ENCODE results near the gene CLDN14. TPM values are rescaled to one million over a fixed set of nuclear protein-coding genes. Genes with fewer than 3 reads are reported as not detected.

CLDN14 gene
- total RNA-seq, 1 donor from 2014 or later, result 3.7 TPM

GRCh38 chr21:36450511-36450910, 29.4 kb downstream of the CLDN14 start:
- Histone ChIP-seq H3K27me3 (ENCODE audit: control insufficient read depth in 3 of 3, insufficient read depth in 3 of 3, low read length in 3 of 3) (no peaks in the 10 kb centered on the region), H3K9ac (ENCODE audit: low read depth in 1 of 3, low read length in 3 of 3) (no peak overlapping the region), H3K4me3 (ENCODE audit: low read length in 3 of 3) (no peak overlapping the region), H3K9me3 (ENCODE audit: control insufficient read depth in 3 of 3, low read length in 3 of 3) (no peaks in the 10 kb centered on the region), H3K4me1 (ENCODE audit: control insufficient read depth in 3 of 3, insufficient read depth in 3 of 3, low read length in 3 of 3) (peaks cover 4 to 5% (median 4%) of the 10 kb centered on the region in 3 donors), H3K27ac (ENCODE audit: low read depth, low read length) (no peak overlapping the region), H3K36me3 (ENCODE audit: control insufficient read depth in 3 of 3, insufficient read depth in 3 of 3, low read length in 3 of 3) (peaks cover 0 to 11% (median 4%) of the 10 kb centered on the region in 3 donors)

- H3K9me3 ChIP-seq (ENCODE audit: control insufficient read depth in 3 of 3, low read length in 3 of 3), result no peaks in the 10 kb centered on the region
- no peaks in the 10 kb centered on the region for H3K27me3 ChIP-seq (ENCODE audit: control insufficient read depth in 3 of 3, insufficient read depth in 3 of 3, low read length in 3 of 3)
- no peak overlapping the region for H3K4me3 ChIP-seq (ENCODE audit: low read length in 3 of 3)
- no peaks in the 10 kb centered on the region for H3K4me1 ChIP-seq (ENCODE audit: control insufficient read depth in 3 of 3, insufficient read depth in 3 of 3, low read length in 3 of 3)
- no peak overlapping the region for H3K27ac ChIP-seq (ENCODE audit: low read depth, low read length)
- H3K36me3 ChIP-seq (ENCODE audit: control insufficient read depth in 3 of 3, insufficient read depth in 3 of 3, low read length in 3 of 3), result peaks cover 0 to 9% (median 4%) of the 10 kb centered on the region in 3 donors
- no peak overlapping the region for H3K9ac ChIP-seq (ENCODE audit: low read depth in 1 of 3, low read length in 3 of 3)
These were observed 33.6 kb downstream of the CLDN14 start for GRCh38 chr21:36446301-36446700.

GRCh38 chr21:36441715-36442114, 38.2 kb downstream of the CLDN14 start:
- H3K27me3 ChIP-seq (ENCODE audit: control insufficient read depth in 3 of 3, insufficient read depth in 3 of 3, low read length in 3 of 3), result no peaks in the 10 kb centered on the region
- no peak overlapping the region for H3K9ac ChIP-seq (ENCODE audit: low read depth in 1 of 3, low read length in 3 of 3)
- H3K36me3 ChIP-seq (ENCODE audit: control insufficient read depth in 3 of 3, insufficient read depth in 3 of 3, low read length in 3 of 3), result peaks cover 0 to 8% (median 4%) of the 10 kb centered on the region in 3 donors
- H3K4me1 ChIP-seq (ENCODE audit: control insufficient read depth in 3 of 3, insufficient read depth in 3 of 3, low read length in 3 of 3), result no peaks in the 10 kb centered on the region
- H3K4me3 ChIP-seq (ENCODE audit: low read length in 3 of 3), result no peak overlapping the region
- H3K27ac ChIP-seq (ENCODE audit: low read depth, low read length), result no peak overlapping the region
- no peaks in the 10 kb centered on the region for H3K9me3 ChIP-seq (ENCODE audit: control insufficient read depth in 3 of 3, low read length in 3 of 3)

- Histone ChIP-seq H3K9ac (ENCODE audit: low read depth in 1 of 3, low read length in 3 of 3) (no peak overlapping the region), H3K4me3 (ENCODE audit: low read length in 3 of 3) (no peak overlapping the region), H3K36me3 (ENCODE audit: control insufficient read depth in 3 of 3, insufficient read depth in 3 of 3, low read length in 3 of 3) (no peaks in the 10 kb centered on the region), H3K27ac (ENCODE audit: low read depth, low read length) (no peak overlapping the region), H3K9me3 (ENCODE audit: control insufficient read depth in 3 of 3, low read length in 3 of 3) (no peaks in the 10 kb centered on the region), H3K27me3 (ENCODE audit: control insufficient read depth in 3 of 3, insufficient read depth in 3 of 3, low read length in 3 of 3) (no peaks in the 10 kb centered on the region), H3K4me1 (ENCODE audit: control insufficient read depth in 3 of 3, insufficient read depth in 3 of 3, low read length in 3 of 3) (no peaks in the 10 kb centered on the region)
These were observed 42.2 kb downstream of the CLDN14 start for GRCh38 chr21:36437745-36438128.

GRCh38 chr21:36436829-36437744, 42.8 kb downstream of the CLDN14 start:
- no peak overlapping the region for H3K27ac ChIP-seq (ENCODE audit: low read depth, low read length)
- no peak overlapping the region for H3K9ac ChIP-seq (ENCODE audit: low read depth in 1 of 3, low read length in 3 of 3)
- no peaks in the 10 kb centered on the region for H3K4me1 ChIP-seq (ENCODE audit: control insufficient read depth in 3 of 3, insufficient read depth in 3 of 3, low read length in 3 of 3)

GRCh38 chr21:36434144-36434543, 45.8 kb downstream of the CLDN14 start:
- Histone ChIP-seq H3K4me1 (ENCODE audit: control insufficient read depth in 3 of 3, insufficient read depth in 3 of 3, low read length in 3 of 3) (peaks cover 10 to 20% (median 15%) of the 10 kb centered on the region in 3 donors), H3K36me3 (ENCODE audit: control insufficient read depth in 3 of 3, insufficient read depth in 3 of 3, low read length in 3 of 3) (no peaks in the 10 kb centered on the region), H3K4me3 (ENCODE audit: low read length in 3 of 3) (no peak overlapping the region), H3K27me3 (ENCODE audit: control insufficient read depth in 3 of 3, insufficient read depth in 3 of 3, low read length in 3 of 3) (no peaks in the 10 kb centered on the region), H3K9me3 (ENCODE audit: control insufficient read depth in 3 of 3, low read length in 3 of 3) (no peaks in the 10 kb centered on the region), H3K9ac (ENCODE audit: low read depth in 1 of 3, low read length in 3 of 3) (no peak overlapping the region), H3K27ac (ENCODE audit: low read depth, low read length) (no peak overlapping the region)

More at GRCh38 chr21:36436829-36437744, 42.8 kb downstream of the CLDN14 start:
- no peaks in the 10 kb centered on the region for H3K36me3 ChIP-seq (ENCODE audit: control insufficient read depth in 3 of 3, insufficient read depth in 3 of 3, low read length in 3 of 3)
- no peaks in the 10 kb centered on the region for H3K27me3 ChIP-seq (ENCODE audit: control insufficient read depth in 3 of 3, insufficient read depth in 3 of 3, low read length in 3 of 3)
- H3K9me3 ChIP-seq (ENCODE audit: control insufficient read depth in 3 of 3, low read length in 3 of 3), result no peaks in the 10 kb centered on the region
- H3K4me3 ChIP-seq (ENCODE audit: low read length in 3 of 3), result no peak overlapping the region

GRCh38 chr21:36433059-36433709, 46.7 kb downstream of the CLDN14 start:
- Histone ChIP-seq H3K4me1 (ENCODE audit: control insufficient read depth in 3 of 3, insufficient read depth in 3 of 3, low read length in 3 of 3) (peaks cover 15 to 27% (median 23%) of the 10 kb centered on the region in 3 donors), H3K4me3 (ENCODE audit: low read length in 3 of 3) (no peak overlapping the region), H3K9me3 (ENCODE audit: control insufficient read depth in 3 of 3, low read length in 3 of 3) (no peaks in the 10 kb centered on the region), H3K9ac (ENCODE audit: low read depth in 1 of 3, low read length in 3 of 3) (no peak overlapping the region), H3K27ac (ENCODE audit: low read depth, low read length) (no peak overlapping the region), H3K27me3 (ENCODE audit: control insufficient read depth in 3 of 3, insufficient read depth in 3 of 3, low read length in 3 of 3) (no peaks in the 10 kb centered on the region), H3K36me3 (ENCODE audit: control insufficient read depth in 3 of 3, insufficient read depth in 3 of 3, low read length in 3 of 3) (no peaks in the 10 kb centered on the region)

GRCh38 chr21:36431252-36431651, 48.7 kb downstream of the CLDN14 start:
- peak overlapping the region; percentile 99 for H3K27ac ChIP-seq (ENCODE audit: low read depth, low read length)
- peaks cover 15 to 27% (median 23%) of the 10 kb centered on the region in 3 donors for H3K4me1 ChIP-seq (ENCODE audit: control insufficient read depth in 3 of 3, insufficient read depth in 3 of 3, low read length in 3 of 3)
- H3K9me3 ChIP-seq (ENCODE audit: control insufficient read depth in 3 of 3, low read length in 3 of 3), result no peaks in the 10 kb centered on the region
- no peaks in the 10 kb centered on the region for H3K27me3 ChIP-seq (ENCODE audit: control insufficient read depth in 3 of 3, insufficient read depth in 3 of 3, low read length in 3 of 3)
- H3K4me3 ChIP-seq (ENCODE audit: low read length in 3 of 3), result peak overlapping the region in 1 of 3 donors; percentile 76
- no peak overlapping the region for H3K9ac ChIP-seq (ENCODE audit: low read depth in 1 of 3, low read length in 3 of 3)
- H3K36me3 ChIP-seq (ENCODE audit: control insufficient read depth in 3 of 3, insufficient read depth in 3 of 3, low read length in 3 of 3), result no peaks in the 10 kb centered on the region

GRCh38 chr21:36430841-36431240, 49.1 kb downstream of the CLDN14 start:
- Histone ChIP-seq H3K36me3 (ENCODE audit: control insufficient read depth in 3 of 3, insufficient read depth in 3 of 3, low read length in 3 of 3) (no peaks in the 10 kb centered on the region), H3K4me1 (ENCODE audit: control insufficient read depth in 3 of 3, insufficient read depth in 3 of 3, low read length in 3 of 3) (peaks cover 15 to 27% (median 23%) of the 10 kb centered on the region in 3 donors), H3K27ac (ENCODE audit: low read depth, low read length) (peak overlapping the region; percentile 99), H3K4me3 (ENCODE audit: low read length in 3 of 3) (peak overlapping the region; percentile 51 to 77 (median 76)), H3K27me3 (ENCODE audit: control insufficient read depth in 3 of 3, insufficient read depth in 3 of 3, low read length in 3 of 3) (no peaks in the 10 kb centered on the region), H3K9ac (ENCODE audit: low read depth in 1 of 3, low read length in 3 of 3) (peak overlapping the region in 2 of 3 donors; percentile 89 to 96), H3K9me3 (ENCODE audit: control insufficient read depth in 3 of 3, low read length in 3 of 3) (no peaks in the 10 kb centered on the region)

All from skeletal muscle tissue (tissue), 4 donors.